BJ (cell line): Measurements from ENCODE around the gene TWF2. TPM values are rescaled to one million over a fixed set of nuclear protein-coding genes. Genes with fewer than 3 reads are reported as not detected.

Experiments
- CTCF ChIA-PET: fragments of 350-600 bp; formaldehyde crosslinking; extraction: SDS; loops from one replicate; lab custom pipeline; 2021; ENCODE audit warnings: antibody characterized with exemption, inconsistent platforms; lab: Yijun Ruan, JAX
- POLR2A ChIA-PET: fragments of 300-600 bp; sonication (Branson Sonifier 250); formaldehyde crosslinking; extraction: SDS; loops from one replicate; lab custom pipeline; 2021; ENCODE audit warnings: antibody characterized with exemption; lab: Charles Lee
- DNase-seq: peaks from one replicate; pipeline ENCODE4 v3.0.0-alpha.2; 2011; ENCODE audit warnings: low read depth
- H3K27me3 ChIP-seq: 2 replicates; pipeline ENCODE4 v1.6.0; 2011; ENCODE audit warnings: low read length; ENCODE audit not compliant: control insufficient read depth, insufficient read depth
- H3K36me3 ChIP-seq: 2 replicates; pipeline ENCODE4 v1.5.1; 2011; ENCODE audit warnings: low read length; ENCODE audit not compliant: control insufficient read depth, insufficient read depth
- H3K4me3 ChIP-seq: 2 replicates; pipeline ENCODE4 v1.5.1; 2011; ENCODE audit warnings: low read depth, mild to moderate bottlenecking, control low read depth, low read length
- polyA plus RNA-seq: library from polyadenylated mRNA; depleted of rRNA; stranded (reverse); fragments of >200 nt; gene quantifications from 2 replicates; pipeline ENCODE4 v1.2.3, GENCODE V29; 2011
- TF ChIP-seq, protein P1 (sequence below): IDR thresholded peaks from 2 replicates; pipeline ENCODE4 v1.5.1; 2011; ENCODE audit warnings: low read depth, mild to moderate bottlenecking, control low read depth, inconsistent platforms, low read length, moderate library complexity; ENCODE audit not compliant: insufficient read depth

TWF2 gene
- polyA plus RNA-seq, 1 experiment, result 205 TPM

DNA sequence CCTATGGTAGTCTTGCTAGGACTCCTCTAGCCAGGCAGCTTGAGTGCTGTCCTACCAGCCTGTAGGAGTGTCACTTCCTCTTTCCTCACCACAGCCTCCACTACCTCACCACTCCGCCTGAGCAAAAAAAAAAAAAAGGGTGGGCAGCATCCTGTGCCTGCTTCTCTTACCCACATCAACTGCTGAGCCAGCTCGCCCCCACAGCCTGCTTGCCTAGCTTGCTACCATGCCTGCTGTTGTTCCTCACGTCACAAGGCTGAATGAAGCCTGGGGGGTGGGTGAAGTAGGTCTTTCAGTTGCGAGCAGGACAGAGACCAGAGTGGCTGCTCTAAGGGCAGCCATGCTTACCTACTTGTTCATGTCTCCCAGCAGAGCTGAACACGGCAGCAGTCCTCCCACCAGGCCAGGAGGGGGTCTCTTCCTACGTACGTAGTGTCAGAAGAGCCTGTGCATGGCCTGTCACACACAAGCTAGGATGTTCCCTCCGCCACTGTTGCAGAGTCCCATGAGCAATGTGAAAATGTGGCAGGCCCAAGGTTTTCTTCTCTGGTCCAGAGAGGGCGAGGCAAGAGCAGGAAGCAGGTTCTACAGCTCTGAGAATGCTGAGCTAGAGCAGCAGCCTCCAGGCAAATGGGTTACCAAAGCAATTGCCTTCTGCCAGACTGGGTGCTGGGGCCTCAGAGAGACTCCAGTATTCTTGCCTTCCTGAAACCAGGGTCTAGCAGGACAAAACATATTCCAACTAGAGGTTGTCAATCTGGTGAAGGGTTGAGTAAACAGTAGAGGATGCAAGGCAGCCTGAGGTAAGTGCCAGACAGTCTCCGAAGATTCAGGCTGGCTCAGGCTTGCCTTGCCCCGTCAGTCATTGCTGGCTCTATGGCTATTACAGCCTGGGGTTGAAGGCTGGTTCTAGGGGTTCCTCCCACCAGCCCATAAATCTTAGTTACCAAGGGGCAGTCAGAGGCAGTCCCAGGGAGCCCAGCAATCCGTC is 14.7 kb upstream of the TWF2 start:
- Histone ChIP-seq H3K36me3 (peaks cover 37% of the 10 kb centered on the region), H3K27me3 (no peaks in the 10 kb centered on the region), H3K4me3 (no peak overlapping the region)
- no peak for DNase-seq
- POLR2A ChIA-PET, result interaction anchor here (0.6 kb wide), 1 partner anchor 16 kb away, joined by 7 read pairs; no protein-coding TSS in a partner anchor
- CTCF ChIA-PET, result interaction anchor here (1.2 to 1.3 kb wide), 2 partner anchors 15 to 17 kb away, joined by 3 to 6 read pairs; partner anchors contain the start of gene TWF2
- TF ChIP-seq, protein P1, sequence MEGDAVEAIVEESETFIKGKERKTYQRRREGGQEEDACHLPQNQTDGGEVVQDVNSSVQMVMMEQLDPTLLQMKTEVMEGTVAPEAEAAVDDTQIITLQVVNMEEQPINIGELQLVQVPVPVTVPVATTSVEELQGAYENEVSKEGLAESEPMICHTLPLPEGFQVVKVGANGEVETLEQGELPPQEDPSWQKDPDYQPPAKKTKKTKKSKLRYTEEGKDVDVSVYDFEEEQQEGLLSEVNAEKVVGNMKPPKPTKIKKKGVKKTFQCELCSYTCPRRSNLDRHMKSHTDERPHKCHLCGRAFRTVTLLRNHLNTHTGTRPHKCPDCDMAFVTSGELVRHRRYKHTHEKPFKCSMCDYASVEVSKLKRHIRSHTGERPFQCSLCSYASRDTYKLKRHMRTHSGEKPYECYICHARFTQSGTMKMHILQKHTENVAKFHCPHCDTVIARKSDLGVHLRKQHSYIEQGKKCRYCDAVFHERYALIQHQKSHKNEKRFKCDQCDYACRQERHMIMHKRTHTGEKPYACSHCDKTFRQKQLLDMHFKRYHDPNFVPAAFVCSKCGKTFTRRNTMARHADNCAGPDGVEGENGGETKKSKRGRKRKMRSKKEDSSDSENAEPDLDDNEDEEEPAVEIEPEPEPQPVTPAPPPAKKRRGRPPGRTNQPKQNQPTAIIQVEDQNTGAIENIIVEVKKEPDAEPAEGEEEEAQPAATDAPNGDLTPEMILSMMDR, result no peak

DNA sequence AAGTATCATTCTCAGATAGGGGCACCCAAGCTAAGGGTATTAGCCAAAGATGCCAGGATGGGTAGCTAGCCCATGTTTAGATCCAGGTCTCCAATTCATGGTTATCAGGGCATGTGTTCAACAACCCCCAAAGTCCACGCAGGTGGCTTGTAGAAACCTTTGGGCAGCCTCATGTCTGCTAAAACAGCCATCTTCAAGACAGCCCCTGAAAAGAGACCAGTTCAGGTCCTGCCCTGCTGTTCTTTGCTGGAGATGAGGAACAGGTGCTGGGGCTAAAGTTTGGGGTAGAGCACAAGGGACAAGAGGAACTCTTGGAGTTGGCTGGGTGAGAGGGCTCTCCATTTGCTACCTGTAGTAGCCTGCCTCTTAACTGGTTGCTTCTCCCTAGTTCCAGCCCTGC is 11.2 kb upstream of the TWF2 start:
- no peak for DNase-seq
- H3K4me3 ChIP-seq, result no peak overlapping the region
- H3K27me3 ChIP-seq, result no peaks in the 10 kb centered on the region
- H3K36me3 ChIP-seq, result peaks cover 22% of the 10 kb centered on the region
- POLR2A ChIA-PET, result no interaction called here
- TF ChIP-seq, protein P1, result no peak
- CTCF ChIA-PET, result interaction anchor here (1.1 to 2.4 kb wide), 4 partner anchors 10 to 86 kb away, joined by 3 to 7 read pairs (median 6); no protein-coding TSS in a partner anchor

DNA sequence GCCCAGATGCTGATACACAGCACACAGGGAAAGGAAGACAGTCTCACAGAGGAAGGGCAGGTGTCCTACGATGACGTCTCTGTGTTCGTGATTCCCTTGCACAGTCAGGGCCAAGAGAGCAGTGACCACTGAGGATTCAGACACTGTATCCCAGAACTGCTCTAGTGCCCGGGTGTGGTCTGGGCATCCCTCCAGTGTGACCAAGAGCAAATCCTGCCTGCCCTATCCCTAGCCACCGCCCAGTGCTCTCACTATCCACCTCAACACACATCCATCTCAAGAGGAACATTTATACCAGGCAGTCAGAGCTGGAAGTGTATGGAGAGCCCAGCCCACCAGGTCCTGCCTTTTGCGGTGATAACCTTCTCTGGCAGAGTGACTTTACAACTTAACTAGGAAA is 10.7 kb upstream of the TWF2 start:
- ChIA-PET POLR2A (no interaction called here), CTCF (interaction anchor here (1.1 to 2.4 kb wide), 3 partner anchors 9 to 87 kb away, joined by 3 to 7 read pairs (median 5); no protein-coding TSS in a partner anchor)
- TF ChIP-seq, protein P1, result no peak
- Histone ChIP-seq H3K4me3 (no peak overlapping the region), H3K36me3 (peaks cover 22% of the 10 kb centered on the region), H3K27me3 (no peaks in the 10 kb centered on the region)
- DNase-seq, result no peak

DNA sequence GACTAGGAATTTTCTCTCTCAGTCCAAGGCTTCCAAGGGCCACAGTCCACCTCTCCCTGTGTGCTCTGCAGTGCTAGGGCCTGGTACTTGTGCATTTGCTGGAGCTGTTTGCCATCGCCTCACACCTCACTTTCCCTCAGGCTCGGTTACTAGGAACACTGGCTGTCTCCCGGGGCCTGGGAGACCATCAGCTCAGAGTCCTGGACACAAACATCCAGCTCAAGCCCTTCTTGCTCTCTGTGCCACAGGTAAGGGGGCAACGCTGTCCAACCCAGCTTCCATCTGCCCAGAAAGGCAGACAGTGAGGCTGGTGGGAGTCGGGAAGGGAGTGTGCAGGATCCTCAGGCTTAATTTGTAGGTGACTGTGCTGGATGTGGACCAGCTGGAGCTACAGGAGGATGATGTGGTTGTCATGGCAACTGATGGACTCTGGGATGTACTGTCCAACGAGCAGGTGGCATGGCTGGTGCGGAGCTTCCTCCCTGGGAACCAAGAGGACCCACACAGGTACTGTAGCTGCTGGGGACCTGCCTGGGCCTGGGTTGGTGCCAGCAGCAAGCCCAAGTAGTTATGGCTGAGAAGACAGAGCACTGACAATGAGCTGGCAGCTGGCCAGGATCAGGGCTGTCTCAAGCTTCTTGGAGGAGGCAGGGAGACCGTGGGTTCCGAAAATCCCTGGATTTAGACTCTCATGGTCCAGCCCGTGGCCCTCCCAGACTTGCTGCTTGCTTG is 10.0 kb upstream of the TWF2 start:
- TF ChIP-seq, protein P1, result no peak
- DNase-seq, result no peak
- H3K4me3 ChIP-seq, result no peak overlapping the region
- no peaks in the 10 kb centered on the region for H3K27me3 ChIP-seq
- POLR2A ChIA-PET, result no interaction called here
- peaks cover 22% of the 10 kb centered on the region for H3K36me3 ChIP-seq
- CTCF ChIA-PET, result interaction anchor here (1.2 to 2.2 kb wide), 2 partner anchors 13 to 14 kb away, joined by 3 to 5 read pairs; no protein-coding TSS in a partner anchor
